GM12874 (cell line): ENCODE results near the gene ANKS1A.

Experiments used
- CTCF ChIP-seq: IDR thresholded peaks from 2 replicates; pipeline ENCODE4 v1.5.1; 2011; ENCODE audit warnings: low read depth, mild to moderate bottlenecking, control low read depth, low read length, moderate library complexity; ENCODE audit not compliant: insufficient read depth

The ANKS1A gene

GRCh38 chr6:35040398-35040797 is 151.3 kb downstream of the ANKS1A start:
- no peak for TF ChIP-seq CTCF

- no peak for TF ChIP-seq CTCF
Observed at GRCh38 chr6:35041086-35041861, 152.2 kb downstream of the ANKS1A start.

- no peak for TF ChIP-seq CTCF
Observed at GRCh38 chr6:35042031-35042815, 153.2 kb downstream of the ANKS1A start.

GRCh38 chr6:35043381-35044130 is 154.5 kb downstream of the ANKS1A start:
- no peak for TF ChIP-seq CTCF

- TF ChIP-seq CTCF, result no peak
Observed at GRCh38 chr6:35044145-35044745, 155.2 kb downstream of the ANKS1A start.

- TF ChIP-seq CTCF, result no peak
Observed at GRCh38 chr6:35044761-35045421, 155.8 kb downstream of the ANKS1A start.
